Measurements from ENCODE around the gene SLC25A47.
A peak's percentile ranks its signal among the peaks of the same experiment; 100 is the strongest.
"Not testable (repeated sequence)": the region's sequence is repeated elsewhere in the genome, so short reads cannot be mapped to it uniquely, and the experiment has no call there.

SLC25A47 gene

DNA sequence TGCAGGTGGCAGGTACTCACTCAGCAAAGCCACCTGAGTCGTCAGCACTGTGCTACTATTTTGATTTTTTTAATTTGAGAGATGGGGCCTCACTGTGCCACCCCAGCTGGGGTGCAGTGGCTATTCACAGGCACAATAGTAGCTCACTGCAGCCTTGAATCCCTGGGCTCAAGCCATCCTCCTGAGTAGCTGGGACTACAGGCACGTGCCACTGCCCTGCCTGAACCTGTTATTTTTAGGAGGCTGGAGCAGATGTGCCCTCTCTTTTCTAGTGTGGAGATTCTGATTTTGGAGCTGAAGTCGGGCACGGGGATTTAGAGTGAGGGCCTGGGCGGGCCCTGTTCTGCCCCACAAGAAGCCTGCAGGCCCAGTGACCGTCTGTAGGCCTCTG is 17.3 kb downstream of the SLC25A47 start:
- Mint-ChIP-seq H3K4me3 (no peak overlapping the region), H3K27me3 (no peaks in the 10 kb centered on the region), H3K36me3 (peaks cover 78% of the 10 kb centered on the region), H3K4me1 (peaks cover 45% of the 10 kb centered on the region), H3K27ac (peak overlapping the region; percentile 95), H3K9me3 (no peaks in the 10 kb centered on the region)
- ATAC-seq: no peak

- Mint-ChIP-seq H3K36me3 (peaks cover 78% of the 10 kb centered on the region), H3K9me3 (no peaks in the 10 kb centered on the region), H3K4me3 (peak overlapping the region; percentile 57), H3K27ac (peak overlapping the region; percentile 95), H3K4me1 (peaks cover 45% of the 10 kb centered on the region), H3K27me3 (no peaks in the 10 kb centered on the region)
- peak; percentile 94 for ATAC-seq
Observed at GRCh38 chr14:100341301-100342031, 18.3 kb downstream of the SLC25A47 start.

GRCh38 chr14:100342195-100342594 is 19.1 kb downstream of the SLC25A47 start:
- H3K36me3 Mint-ChIP-seq: peaks cover 78% of the 10 kb centered on the region
- H3K9me3 Mint-ChIP-seq: no peaks in the 10 kb centered on the region
- H3K4me1 Mint-ChIP-seq: peaks cover 45% of the 10 kb centered on the region
- ATAC-seq: no peak
- H3K27ac Mint-ChIP-seq: peak overlapping the region; percentile 95
- no peak overlapping the region for H3K4me3 Mint-ChIP-seq
- no peaks in the 10 kb centered on the region for H3K27me3 Mint-ChIP-seq

GRCh38 chr14:100342826-100343225 is 19.7 kb downstream of the SLC25A47 start:
- not testable (repeated sequence) for H3K27me3 Mint-ChIP-seq, H3K9me3 Mint-ChIP-seq, ATAC-seq, H3K4me3 Mint-ChIP-seq
- peaks cover 45% of the 10 kb centered on the region for H3K4me1 Mint-ChIP-seq
- H3K36me3 Mint-ChIP-seq: peaks cover 74% of the 10 kb centered on the region
- peak overlapping the region; percentile 95 for H3K27ac Mint-ChIP-seq

GRCh38 chr14:100344657-100345056 is 21.5 kb downstream of the SLC25A47 start:
- not testable (repeated sequence) for ATAC-seq, H3K4me3 Mint-ChIP-seq, H3K9me3 Mint-ChIP-seq, H3K27me3 Mint-ChIP-seq, H3K27ac Mint-ChIP-seq
- peaks cover 70% of the 10 kb centered on the region for H3K36me3 Mint-ChIP-seq
- peaks cover 44% of the 10 kb centered on the region for H3K4me1 Mint-ChIP-seq

DNA sequence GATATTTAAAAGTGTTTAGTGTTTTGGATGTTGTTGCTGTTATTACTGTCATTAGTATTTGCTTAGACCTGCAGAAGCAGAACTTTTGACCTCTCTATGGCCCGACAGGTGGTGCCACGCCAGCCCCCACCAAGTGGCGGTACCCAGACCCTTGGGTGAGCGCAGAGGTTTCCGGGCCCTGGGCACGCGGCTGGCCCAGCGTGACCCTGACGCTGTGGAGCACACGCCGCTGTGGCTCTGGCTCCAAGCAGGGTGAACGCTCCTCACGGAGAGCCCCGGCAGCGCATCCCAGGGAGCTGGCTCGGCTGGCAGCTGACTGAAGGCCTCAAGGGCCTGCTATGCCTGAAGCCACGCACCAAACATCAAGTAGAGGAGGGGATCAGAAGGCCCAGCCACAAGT is 22.6 kb downstream of the SLC25A47 start:
- Mint-ChIP-seq H3K27ac (no peak overlapping the region), H3K36me3 (peaks cover 69% of the 10 kb centered on the region), H3K9me3 (no peaks in the 10 kb centered on the region), H3K27me3 (no peaks in the 10 kb centered on the region), H3K4me3 (no peak overlapping the region), H3K4me1 (peaks cover 38% of the 10 kb centered on the region)
- no peak for ATAC-seq

GRCh38 chr14:100346306-100347091 is 23.4 kb downstream of the SLC25A47 start:
- Mint-ChIP-seq H3K4me3 (no peak overlapping the region), H3K4me1 (peaks cover 36% of the 10 kb centered on the region), H3K27me3 (no peaks in the 10 kb centered on the region), H3K36me3 (peaks cover 70% of the 10 kb centered on the region), H3K9me3 (no peaks in the 10 kb centered on the region), H3K27ac (no peak overlapping the region)
- ATAC-seq: no peak

- Mint-ChIP-seq H3K9me3 (no peaks in the 10 kb centered on the region), H3K27me3 (no peaks in the 10 kb centered on the region), H3K4me1 (peaks cover 18% of the 10 kb centered on the region), H3K36me3 (peaks cover 69% of the 10 kb centered on the region), H3K27ac (no peak overlapping the region), H3K4me3 (no peak overlapping the region)
- ATAC-seq: no peak
Observed at GRCh38 chr14:100348253-100348729, 25.2 kb downstream of the SLC25A47 start.

DNA sequence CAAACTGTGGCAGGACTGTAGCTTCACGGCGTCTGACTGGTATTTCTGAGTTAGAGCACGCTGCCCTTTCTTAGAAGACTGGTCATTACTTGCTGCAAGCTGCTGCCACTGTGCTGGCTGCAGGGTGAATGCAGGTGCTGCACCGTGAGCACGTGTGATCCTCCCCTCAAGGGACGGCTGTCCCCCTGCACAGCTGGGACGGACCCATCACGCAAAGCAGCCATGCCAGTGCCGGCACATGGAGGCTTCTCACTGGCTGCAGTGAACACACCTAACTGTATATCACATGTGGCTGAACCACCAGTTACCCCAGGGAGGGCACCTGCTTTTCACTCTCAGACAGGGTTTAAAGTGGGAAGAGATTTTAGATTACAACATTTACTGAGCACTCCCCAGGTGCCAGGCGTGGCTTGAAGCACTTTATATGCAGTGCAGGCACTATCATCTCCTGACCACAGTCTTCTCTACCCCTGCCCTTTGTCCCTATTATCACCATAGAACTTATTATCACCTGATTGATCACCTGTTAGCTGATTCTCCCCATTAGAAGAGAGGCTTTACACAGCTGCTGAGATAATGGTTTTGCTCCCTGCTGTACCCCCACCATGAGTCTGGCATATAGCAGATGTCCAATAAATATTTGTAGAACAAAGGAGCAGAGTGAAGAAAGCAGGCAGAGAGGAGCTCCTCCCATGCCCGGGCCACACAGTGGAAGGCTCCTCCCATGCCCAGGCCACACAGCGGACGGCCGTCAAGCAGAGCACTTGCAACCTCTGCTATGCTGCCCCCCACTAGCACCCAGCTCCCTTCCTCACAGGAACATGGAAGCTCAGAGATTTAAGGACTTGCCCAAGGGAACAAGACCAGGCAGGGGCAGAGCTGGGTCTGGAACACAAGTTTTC is 25.9 kb downstream of the SLC25A47 start:
- no peak for ATAC-seq
- no peak overlapping the region for H3K27ac Mint-ChIP-seq
- peaks cover 69% of the 10 kb centered on the region for H3K36me3 Mint-ChIP-seq
- no peaks in the 10 kb centered on the region for H3K9me3 Mint-ChIP-seq
- no peaks in the 10 kb centered on the region for H3K27me3 Mint-ChIP-seq
- peaks cover 11% of the 10 kb centered on the region for H3K4me1 Mint-ChIP-seq
- H3K4me3 Mint-ChIP-seq: no peak overlapping the region

DNA sequence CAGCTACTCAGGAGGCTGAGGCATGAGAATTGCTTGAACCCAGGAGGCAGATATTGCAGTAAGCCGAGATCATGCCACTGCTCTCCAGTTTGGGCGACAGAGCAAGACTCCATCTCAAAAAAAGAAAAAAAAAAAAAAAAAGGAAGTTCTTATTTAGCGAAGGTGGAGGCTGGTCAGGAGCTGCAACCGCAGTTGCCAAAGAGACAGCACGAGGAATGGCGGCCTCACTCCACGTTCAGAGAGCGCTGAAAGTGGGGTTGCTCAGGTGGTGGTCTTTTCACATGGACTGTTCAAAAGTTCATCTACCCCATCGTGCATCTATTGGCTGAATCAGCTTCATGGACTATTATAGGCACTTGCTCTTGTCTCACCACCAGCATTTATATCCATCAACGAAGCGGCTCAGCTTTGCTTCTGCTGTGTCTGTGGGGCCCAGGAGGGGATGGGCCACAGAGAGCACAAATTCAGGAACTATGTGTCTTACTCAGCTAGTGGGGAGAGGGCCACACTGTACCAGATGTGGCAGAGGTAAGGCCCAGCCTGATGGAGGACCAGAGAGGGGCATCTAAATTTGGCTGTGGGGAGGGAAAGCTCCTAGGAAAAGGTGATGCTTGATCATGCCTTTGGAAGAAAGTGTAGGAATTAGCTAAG is 27.3 kb downstream of the SLC25A47 start:
- no peaks in the 10 kb centered on the region for H3K27me3 Mint-ChIP-seq
- H3K4me3 Mint-ChIP-seq: no peak overlapping the region
- H3K27ac Mint-ChIP-seq: peak overlapping the region; percentile 50
- H3K36me3 Mint-ChIP-seq: peaks cover 77% of the 10 kb centered on the region
- ATAC-seq: no peak
- H3K9me3 Mint-ChIP-seq: no peaks in the 10 kb centered on the region
- H3K4me1 Mint-ChIP-seq: peaks cover 11% of the 10 kb centered on the region

DNA sequence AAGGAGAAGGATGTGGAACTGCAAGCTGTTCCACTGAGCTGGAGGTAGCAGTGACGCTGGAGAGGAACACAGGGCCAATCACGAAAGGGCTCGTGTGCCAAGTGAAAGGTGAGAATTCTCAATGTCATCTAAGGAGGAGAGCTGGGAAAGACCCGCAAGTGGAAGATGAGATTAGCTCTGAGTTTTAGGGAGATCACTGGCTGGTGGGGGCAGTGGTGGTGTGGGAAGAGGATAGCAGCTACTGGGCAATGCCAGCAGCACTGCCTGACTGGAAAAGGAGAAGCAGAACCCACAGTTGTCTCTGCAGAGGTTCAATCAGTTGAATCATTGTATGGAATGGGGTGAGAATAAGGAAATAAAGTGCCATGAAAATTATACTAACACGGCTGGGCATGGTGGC is 27.8 kb downstream of the SLC25A47 start:
- H3K36me3 Mint-ChIP-seq: peaks cover 78% of the 10 kb centered on the region

DNA sequence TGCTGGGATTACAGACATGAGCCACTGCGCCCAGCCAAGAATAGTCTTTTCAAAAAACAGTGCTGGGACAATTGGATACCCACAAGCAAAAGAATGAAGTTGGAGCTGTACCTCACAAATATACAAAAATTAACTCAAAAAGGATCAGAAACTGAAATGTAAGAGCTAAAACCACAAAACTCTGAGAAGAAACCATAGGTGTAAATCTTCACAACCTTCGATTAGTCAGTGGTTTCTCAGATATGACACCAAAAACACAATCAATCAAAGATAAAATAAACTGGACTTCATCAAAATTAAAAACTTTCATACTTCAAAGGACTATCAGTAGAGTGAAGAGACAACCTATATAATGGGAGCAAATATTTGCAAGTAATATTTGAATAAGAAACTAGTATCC is 35.3 kb downstream of the SLC25A47 start:
- H3K27me3 Mint-ChIP-seq: no peaks in the 10 kb centered on the region
- H3K36me3 Mint-ChIP-seq: peaks cover 87% of the 10 kb centered on the region
- H3K27ac Mint-ChIP-seq: no peak overlapping the region
- no peak for ATAC-seq
- H3K9me3 Mint-ChIP-seq: no peaks in the 10 kb centered on the region
- H3K4me3 Mint-ChIP-seq: no peak overlapping the region
- H3K4me1 Mint-ChIP-seq: no peaks in the 10 kb centered on the region

More for the DNA sequence above, 27.8 kb downstream of the SLC25A47 start:
- peaks cover 11% of the 10 kb centered on the region for H3K4me1 Mint-ChIP-seq
- peak overlapping the region; percentile 50 for H3K27ac Mint-ChIP-seq
- ATAC-seq: no peak
- no peaks in the 10 kb centered on the region for H3K9me3 Mint-ChIP-seq
- no peak overlapping the region for H3K4me3 Mint-ChIP-seq
- H3K27me3 Mint-ChIP-seq: no peaks in the 10 kb centered on the region

DNA sequence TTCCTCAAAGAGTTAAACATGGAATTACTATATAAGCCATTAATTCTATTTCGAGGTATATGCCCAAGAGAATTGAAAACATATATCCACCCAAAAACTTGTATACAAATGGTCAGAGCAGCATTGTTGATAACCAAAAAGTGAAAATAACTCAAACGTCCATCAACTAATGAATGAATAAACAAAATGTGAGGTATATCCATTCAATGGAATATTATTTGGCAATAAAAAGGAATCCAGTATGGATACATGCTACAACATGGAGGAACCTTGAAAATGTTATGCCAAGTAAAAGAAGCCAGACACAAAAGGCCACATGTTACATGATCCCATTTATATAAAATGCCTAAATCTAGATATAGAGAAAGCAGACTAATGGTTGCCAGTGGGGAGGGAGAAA is 36.0 kb downstream of the SLC25A47 start:
- Mint-ChIP-seq H3K4me1 (no peaks in the 10 kb centered on the region), H3K36me3 (peaks cover 80% of the 10 kb centered on the region), H3K4me3 (no peak overlapping the region), H3K9me3 (no peaks in the 10 kb centered on the region), H3K27ac (no peak overlapping the region), H3K27me3 (no peaks in the 10 kb centered on the region)
- ATAC-seq: no peak

GRCh38 chr14:100359881-100360280 is 36.7 kb downstream of the SLC25A47 start:
- Mint-ChIP-seq H3K4me3 (no peak overlapping the region), H3K27ac (peak overlapping the region; percentile 44), H3K27me3 (no peaks in the 10 kb centered on the region), H3K36me3 (peaks cover 73% of the 10 kb centered on the region), H3K4me1 (no peaks in the 10 kb centered on the region), H3K9me3 (no peaks in the 10 kb centered on the region)
- ATAC-seq: no peak
